Adrenal gland (tissue), 12 donors: ENCODE data around the gene ZFAND6. TPM values are rescaled to one million over a fixed set of nuclear protein-coding genes. Genes with fewer than 3 reads are reported as not detected.
A peak's percentile ranks its signal among the peaks of the same experiment; 100 is the strongest.
"Not testable (repeated sequence)": the region's sequence is repeated elsewhere in the genome, so short reads cannot be mapped to it uniquely, and the experiment has no call there.

Experiments used
- DNase-seq, 7 donors: peaks; one replicate each; pipeline ENCODE4 v3.0.0-alpha.2; 2019 to 2020
- H3K27ac ChIP-seq, 5 donors: fragments of 200-600 bp; sonication (generic) in 4 of 5; 1 replicate in 3 of 5; 2 replicates in 2 of 5; pipeline versions ENCODE4 v1.5.1 to v1.8.0; 2016 to 2020; ENCODE audit warnings: mild to moderate bottlenecking in 1 of 5
- H3K27me3 ChIP-seq: fragments of 200-600 bp; 2 replicates; pipeline ENCODE4 v1.8.0; 2021
- H3K36me3 ChIP-seq, 2 donors: fragments of 200-600 bp; replicated peaks in 1 of 2; 1 replicate in 1 of 2; 2 replicates in 1 of 2; pipeline versions ENCODE4 v1.5.1 to v1.8.0; 2018 to 2022
- H3K4me1 ChIP-seq, 2 donors: fragments of 200-600 bp; replicated peaks in 1 of 2; 1 replicate in 1 of 2; 2 replicates in 1 of 2; pipeline versions ENCODE4 v1.5.1 to v1.8.0; 2018 to 2021
- H3K4me3 ChIP-seq, 4 donors: fragments of 200-600 bp; sonication (generic) in 3 of 4; one replicate each; pipeline ENCODE4 v1.5.1; 2016 to 2018
- H3K9me3 ChIP-seq, 3 donors: fragments of 200-600 bp; sonication (generic) in 1 of 3; replicated peaks in 1 of 3; 1 replicate in 2 of 3; 2 replicates in 1 of 3; pipeline versions ENCODE4 v1.5.1 to v1.8.0; 2016 to 2021
- POLR2A ChIP-seq, 2 donors: fragments of 450-650 bp; IDR thresholded peaks; one replicate each; pipeline ENCODE4 v1.6.1; 2017; ENCODE audit warnings: antibody characterized with exemption in 2 of 2, mild to moderate bottlenecking in 2 of 2, moderate library complexity in 1 of 2
- whole genome bisulfite sequencing, 4 donors: extraction: QIAGEN DNeasy Blood & Tissue Kit in 2 of 4; methylation state at CpG; one replicate each; pipeline versions ENCODE4 v1.1.5 to v1.1.7; 2013 to 2017; 5-methylcytosine and 5-hydroxymethylcytosine counted together
- intact Hi-C, 2 donors: fragments of 100-400 bp; cut with DNase I; formaldehyde crosslinking; loops; one replicate each; pipeline versions ENCODE4 v1.14.1 to v1.15.0; 2022 to 2023
- polyA plus RNA-seq, 3 donors: library from polyadenylated mRNA; stranded (reverse); fragments of 200-250 nt in 2 of 3; fragments of 350-450 nt in 1 of 3; fragmentation: Illumina TruSeq in 1 of 3; extraction: RNeasy Lipid Tissue Mini Kit (QIAGEN cat#74804) in 1 of 3; gene quantifications; one replicate each; pipeline ENCODE4 v1.2.3, GENCODE V29; 2013 to 2014
- total RNA-seq, 9 donors: library from RNA; depleted of rRNA in 4 of 9; stranded (reverse); fragments of >200 nt in 4 of 9; fragments of 120-200 nt in 1 of 9; fragmentation: NEBNext Ultra II Directional in 1 of 9; extraction: Animal tissue kit (Norgen Biotek cat#: 25700) in 1 of 9; gene quantifications; one replicate each; pipeline versions ENCODE4 v1.1.0 to v1.2.4, GENCODE V29; 2013 to 2023
- TF ChIP-seq, protein P1 (sequence below), 6 experiments: fragments of 450-650 bp in 4 of 6; fragments of 200-600 bp in 2 of 6; sonication (generic) in 1 of 6; IDR thresholded peaks; 1 replicate in 5 of 6; 2 replicates in 1 of 6; pipeline versions ENCODE4 v1.5.1 to v1.8.0; 2016 to 2021; ENCODE audit warnings: antibody characterized with exemption in 6 of 6, mild to moderate bottlenecking in 2 of 6, moderate library complexity in 1 of 6
- donor health status: healthy with polysubstance abuse.
- donor health status: Bipolar disorder and iron deficiency.
- donor health status: DM: yes; HTN: yes; CAD: no.
- donor health status: DM: no; HTN: no; CAD: no.
- donor health status: DM: no; HTN: no; CAD: no.
- donor health status: DM: yes; HTN: yes; CAD: no.

Gene ZFAND6
- total and polyA plus RNA-seq, 12 donors: 46.5 to 197 (median 105) TPM

DNA sequence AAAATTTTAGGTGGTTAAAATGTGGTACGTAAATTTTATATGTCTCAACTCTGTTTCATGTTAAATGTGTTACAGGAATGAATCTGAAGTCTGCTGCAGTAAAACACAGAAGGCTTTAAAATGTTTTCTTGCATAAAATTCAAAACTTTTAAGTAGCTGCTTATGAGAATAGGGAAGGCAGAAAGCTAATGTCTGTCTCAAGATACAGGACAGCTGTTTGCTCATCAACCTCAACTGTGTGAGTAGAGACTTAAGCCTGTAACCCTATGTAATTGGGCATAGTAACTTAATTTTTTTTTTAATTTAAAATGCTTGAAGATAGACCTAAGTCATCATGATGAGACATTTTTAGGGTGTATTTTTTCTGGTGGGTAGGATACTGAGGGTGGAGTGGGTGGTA, 38.9 kb downstream of the ZFAND6 start:
- TF ChIP-seq POLR2A (IDR thresholded peaks at IDR 0.05): no peak
- no peak overlapping the region for H3K27ac ChIP-seq
- H3K9me3 ChIP-seq: no peaks in the 10 kb centered on the region
- no peak overlapping the region for H3K4me3 ChIP-seq
- WGBS, 4 donors: 94 to 97% (median 96%) methylated on average over 1 of the region's 1 CpG
- peaks cover 10 to 28% of the 10 kb centered on the region in 2 donors for H3K4me1 ChIP-seq
- no peaks in the 10 kb centered on the region for H3K36me3 ChIP-seq
- DNase-seq: no peak
- intact Hi-C loops: no loop called here
- H3K27me3 ChIP-seq: no peaks in the 10 kb centered on the region

DNA sequence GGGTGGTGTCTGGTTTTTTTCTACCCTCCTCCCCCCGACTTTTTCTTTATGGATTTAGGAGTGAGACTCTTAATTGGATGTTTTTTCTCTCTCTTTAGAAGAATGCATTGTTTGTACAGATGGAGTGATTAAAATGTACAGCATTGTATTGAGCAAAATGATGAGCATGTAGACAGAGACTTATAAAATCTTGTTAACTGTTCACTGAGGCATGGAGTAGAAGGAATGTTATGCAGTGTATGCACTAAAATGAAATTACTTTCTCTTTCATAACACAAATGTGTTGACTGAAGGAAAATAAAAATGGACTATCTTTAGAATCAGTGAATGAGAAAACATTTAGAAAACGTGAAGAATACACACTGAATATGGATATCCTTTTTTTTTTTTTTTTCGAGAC, 39.8 kb downstream of the ZFAND6 start:
- peaks cover 6 to 21% of the 10 kb centered on the region in 2 donors for H3K4me1 ChIP-seq
- H3K4me3 ChIP-seq: no peak overlapping the region
- no peak overlapping the region for H3K27ac ChIP-seq
- DNase-seq: no peak
- 55 to 80% (median 71%) methylated on average over 3 of the region's 3 CpGs for WGBS, 4 donors
- TF ChIP-seq POLR2A (IDR thresholded peaks at IDR 0.05): no peak
- TF ChIP-seq, protein P1, sequence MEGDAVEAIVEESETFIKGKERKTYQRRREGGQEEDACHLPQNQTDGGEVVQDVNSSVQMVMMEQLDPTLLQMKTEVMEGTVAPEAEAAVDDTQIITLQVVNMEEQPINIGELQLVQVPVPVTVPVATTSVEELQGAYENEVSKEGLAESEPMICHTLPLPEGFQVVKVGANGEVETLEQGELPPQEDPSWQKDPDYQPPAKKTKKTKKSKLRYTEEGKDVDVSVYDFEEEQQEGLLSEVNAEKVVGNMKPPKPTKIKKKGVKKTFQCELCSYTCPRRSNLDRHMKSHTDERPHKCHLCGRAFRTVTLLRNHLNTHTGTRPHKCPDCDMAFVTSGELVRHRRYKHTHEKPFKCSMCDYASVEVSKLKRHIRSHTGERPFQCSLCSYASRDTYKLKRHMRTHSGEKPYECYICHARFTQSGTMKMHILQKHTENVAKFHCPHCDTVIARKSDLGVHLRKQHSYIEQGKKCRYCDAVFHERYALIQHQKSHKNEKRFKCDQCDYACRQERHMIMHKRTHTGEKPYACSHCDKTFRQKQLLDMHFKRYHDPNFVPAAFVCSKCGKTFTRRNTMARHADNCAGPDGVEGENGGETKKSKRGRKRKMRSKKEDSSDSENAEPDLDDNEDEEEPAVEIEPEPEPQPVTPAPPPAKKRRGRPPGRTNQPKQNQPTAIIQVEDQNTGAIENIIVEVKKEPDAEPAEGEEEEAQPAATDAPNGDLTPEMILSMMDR (IDR thresholded peaks at IDR 0.05): no peak
- H3K27me3 ChIP-seq: no peaks in the 10 kb centered on the region
- no peaks in the 10 kb centered on the region for H3K36me3 ChIP-seq
- intact Hi-C loops: no loop called here
- no peaks in the 10 kb centered on the region for H3K9me3 ChIP-seq

DNA sequence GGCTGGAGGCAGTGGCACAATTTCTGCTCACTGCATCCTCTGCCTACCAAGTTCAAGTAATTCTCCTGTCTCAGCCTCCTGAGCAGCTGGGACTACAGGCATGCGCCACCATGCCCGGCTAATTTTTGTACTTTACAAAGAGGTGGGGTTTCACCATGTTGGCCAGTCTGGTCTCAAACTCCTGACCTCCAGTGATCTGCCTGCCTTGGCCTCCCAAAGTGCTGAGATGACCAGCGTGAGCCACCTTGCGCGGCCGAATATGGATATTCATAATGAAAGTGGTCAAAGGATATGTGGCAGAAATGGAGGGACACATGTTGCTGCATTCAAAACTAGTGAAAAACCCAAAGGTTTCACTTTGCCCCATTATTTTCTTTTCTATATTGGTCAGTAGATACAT, 40.2 kb downstream of the ZFAND6 start:
- 93 to 97% (median 96%) methylated on average over 6 of the region's 6 CpGs for WGBS, 4 donors

DNA sequence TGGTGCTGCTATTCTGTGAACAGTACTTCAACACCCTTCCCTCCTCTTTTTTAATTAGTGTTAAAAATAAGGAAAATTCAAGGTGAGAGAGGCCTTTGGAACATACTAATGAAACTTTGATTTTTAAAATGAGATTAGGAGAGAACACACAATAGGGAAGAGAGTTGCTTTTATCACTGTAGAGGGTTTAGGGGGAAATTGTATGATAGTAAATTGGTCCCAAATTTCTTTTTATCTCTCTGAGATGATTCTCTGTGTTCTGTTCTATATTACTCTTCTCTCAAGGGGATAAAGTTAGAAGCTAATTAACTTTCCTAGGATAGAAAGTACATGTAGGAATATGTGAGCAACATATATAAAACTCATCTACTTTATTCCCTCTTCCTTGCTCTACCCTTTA, 40.8 kb downstream of the ZFAND6 start:
- no peak for DNase-seq
- no peak for TF ChIP-seq POLR2A (IDR thresholded peaks at IDR 0.05)
- TF ChIP-seq, protein P1 (IDR thresholded peaks at IDR 0.05): no peak
- no peak overlapping the region for H3K4me3 ChIP-seq
- peaks cover 2 to 17% of the 10 kb centered on the region in 2 donors for H3K4me1 ChIP-seq
- H3K9me3 ChIP-seq: no peaks in the 10 kb centered on the region
- H3K36me3 ChIP-seq: no peaks in the 10 kb centered on the region
- H3K27me3 ChIP-seq: no peaks in the 10 kb centered on the region
- intact Hi-C loops: no loop called here
- H3K27ac ChIP-seq: no peak overlapping the region

More for the DNA sequence above, 40.2 kb downstream of the ZFAND6 start:
- H3K27ac ChIP-seq, H3K36me3 ChIP-seq, DNase-seq, intact Hi-C loops, H3K27me3 ChIP-seq, H3K9me3 ChIP-seq, H3K4me3 ChIP-seq: not testable (repeated sequence)
- H3K4me1 ChIP-seq: peaks cover 3 to 17% of the 10 kb centered on the region in 2 donors

DNA sequence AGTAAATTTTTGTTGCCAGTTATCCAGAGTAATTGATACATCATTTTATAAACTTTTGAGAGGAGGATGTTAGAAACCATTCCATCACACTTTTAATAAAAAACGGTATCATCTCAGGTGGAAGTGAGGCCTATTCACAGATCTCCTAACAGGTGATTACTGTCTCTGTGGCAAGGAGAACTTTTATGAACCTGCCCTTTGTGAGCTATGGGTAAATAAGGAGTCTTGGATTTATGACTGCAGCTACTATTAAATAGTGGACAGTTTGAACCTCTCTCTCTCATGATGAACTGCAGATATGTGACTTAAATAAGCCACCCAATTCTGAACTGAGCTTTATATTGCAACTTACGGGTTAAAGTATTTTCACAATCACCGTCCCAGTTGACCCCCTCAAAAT, 45.7 kb downstream of the ZFAND6 start:
- Histone ChIP-seq H3K27ac (peak overlapping the region in 2 of 5 donors; percentile 33 to 70), H3K36me3 (no peaks in the 10 kb centered on the region), H3K9me3 (no peaks in the 10 kb centered on the region), H3K27me3 (no peaks in the 10 kb centered on the region), H3K4me1 (peaks cover 11 to 38% of the 10 kb centered on the region in 2 donors), H3K4me3 (no peak overlapping the region)
- TF ChIP-seq, protein P1 (IDR thresholded peaks at IDR 0.05): no peak
- TF ChIP-seq POLR2A (IDR thresholded peaks at IDR 0.05): no peak
- intact Hi-C loops: no loop called here
- WGBS, 4 donors: 85 to 89% (median 87%) methylated on average over 3 of the region's 3 CpGs
- no peak for DNase-seq
